Sciatic nerve (tissue), 2 donors: Measurements from ENCODE around the gene AOPEP. TPM values are rescaled to one million over a fixed set of nuclear protein-coding genes. Genes with fewer than 3 reads are reported as not detected.

Experiments used
- ATAC-seq: fragments of 200-7000 bp; cut with Tn5 transposase; one replicate; pipeline ENCODE4 v1.9.1; 2020; ENCODE audit warnings: mild to moderate bottlenecking, moderate library complexity
- DNase-seq: peaks from one replicate; pipeline ENCODE4 v3.0.0-alpha.2; 2020; ENCODE audit warnings: low spot score
- intact Hi-C: fragments of 100-400 bp; cut with DNase I; formaldehyde crosslinking; loops from one replicate; pipeline ENCODE4 v1.14.2; 2022
- total RNA-seq: library from RNA; stranded (reverse); fragmentation: NEBNext Ultra II Directional; extraction: Animal tissue kit (Norgen Biotek cat#: 25700); gene quantifications from one replicate; pipeline ENCODE4 v1.2.1, GENCODE V29; 2021
- donor health status: DM: no; HTN: no; CAD: no.
- donor health status: DM: no; HTN: no; CAD: no.

The AOPEP gene
- total RNA-seq, 1 donor from 2014 or later, result 158 TPM

- no peak for DNase-seq
- ATAC-seq, result peak; percentile 88
- intact Hi-C loops, result no loop called here
These were observed 173.9 kb downstream of the AOPEP start for GRCh38 chr9:94900222-94901018.

- DNase-seq (no peak), ATAC-seq (peak; percentile 20)
- intact Hi-C loops, result no loop called here
These were observed 174.5 kb downstream of the AOPEP start for GRCh38 chr9:94901019-94901363.

- intact Hi-C loops, result no loop called here
- DNase-seq (no peak), ATAC-seq (no peak)
These were observed 177.5 kb downstream of the AOPEP start for GRCh38 chr9:94903961-94904421.

GRCh38 chr9:94904806-94905205, 178.3 kb downstream of the AOPEP start:
- no peak for DNase-seq
- intact Hi-C loops, result no loop called here
- no peak for ATAC-seq

- no peak for DNase-seq
- intact Hi-C loops, result no loop called here
- ATAC-seq, result no peak
These were observed 179.1 kb downstream of the AOPEP start for GRCh38 chr9:94905606-94906005.

- ATAC-seq, result no peak
- no peak for DNase-seq
- intact Hi-C loops, result no loop called here
These were observed 179.7 kb downstream of the AOPEP start for GRCh38 chr9:94906181-94906580.

GRCh38 chr9:94906713-94907112, 180.2 kb downstream of the AOPEP start:
- intact Hi-C loops, result no loop called here
- ATAC-seq, result no peak
- no peak for DNase-seq

GRCh38 chr9:94907264-94907936, 180.9 kb downstream of the AOPEP start:
- intact Hi-C loops, result no loop called here
- DNase-seq (no peak), ATAC-seq (no peak)

- intact Hi-C loops, result no loop called here
- peak; percentile 89 for ATAC-seq
- no peak for DNase-seq
These were observed 181.6 kb downstream of the AOPEP start for GRCh38 chr9:94908011-94908563.

- DNase-seq (no peak), ATAC-seq (no peak)
- intact Hi-C loops, result no loop called here
These were observed 182.2 kb downstream of the AOPEP start for GRCh38 chr9:94908583-94909249.

- DNase-seq, result no peak
- intact Hi-C loops, result no loop called here
- no peak for ATAC-seq
These were observed 182.9 kb downstream of the AOPEP start for GRCh38 chr9:94909250-94909894.

GRCh38 chr9:94909965-94910730, 183.6 kb downstream of the AOPEP start:
- ATAC-seq (no peak), DNase-seq (no peak)
- intact Hi-C loops, result no loop called here

GRCh38 chr9:94911211-94911610, 184.7 kb downstream of the AOPEP start:
- intact Hi-C loops, result no loop called here
- DNase-seq (no peak), ATAC-seq (no peak)

- ATAC-seq (no peak), DNase-seq (no peak)
- intact Hi-C loops, result no loop called here
These were observed 185.6 kb downstream of the AOPEP start for GRCh38 chr9:94911986-94912635.

- intact Hi-C loops, result no loop called here
- DNase-seq, result no peak
- ATAC-seq, result no peak
These were observed 186.3 kb downstream of the AOPEP start for GRCh38 chr9:94912700-94913249.

GRCh38 chr9:94913550-94913949, 187.1 kb downstream of the AOPEP start:
- DNase-seq (no peak), ATAC-seq (no peak)
- intact Hi-C loops, result no loop called here

GRCh38 chr9:94915476-94916450, 189.3 kb downstream of the AOPEP start:
- DNase-seq (no peak), ATAC-seq (no peak)
- intact Hi-C loops, result no loop called here
